ENCODE data around the gene PPFIA1.

Gene PPFIA1

GRCh38 chr11:70299636-70300035 lies 29.1 kb downstream of the PPFIA1 start:
- TF ChIP-seq FOXM1 (IDR thresholded peaks at IDR 0.05; ENCODE audit: borderline replicate concordance, low read depth) = no peak
- no peak for TF ChIP-seq TCF12 (IDR thresholded peaks at IDR 0.05; ENCODE audit: low read depth)
- no peak for TF ChIP-seq TEAD4 (IDR thresholded peaks at IDR 0.05)
- TF ChIP-seq EP300 (IDR thresholded peaks at IDR 0.05; ENCODE audit: borderline replicate concordance) = no peak
- no peak for TF ChIP-seq USF1 (IDR thresholded peaks at IDR 0.05)
- no peak for TF ChIP-seq CREB1 (IDR thresholded peaks at IDR 0.05; ENCODE audit: low read depth)
- TF ChIP-seq YY1 (IDR thresholded peaks at IDR 0.05; ENCODE audit: low read depth) = no peak
- no peak for TF ChIP-seq CEBPB (IDR thresholded peaks at IDR 0.05)
- no peak for TF ChIP-seq ZBTB7A (IDR thresholded peaks at IDR 0.05; ENCODE audit: low read depth)
- TF ChIP-seq, protein P1, sequence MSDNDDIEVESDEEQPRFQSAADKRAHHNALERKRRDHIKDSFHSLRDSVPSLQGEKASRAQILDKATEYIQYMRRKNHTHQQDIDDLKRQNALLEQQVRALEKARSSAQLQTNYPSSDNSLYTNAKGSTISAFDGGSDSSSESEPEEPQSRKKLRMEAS (IDR thresholded peaks at IDR 0.05) = no peak

DNA sequence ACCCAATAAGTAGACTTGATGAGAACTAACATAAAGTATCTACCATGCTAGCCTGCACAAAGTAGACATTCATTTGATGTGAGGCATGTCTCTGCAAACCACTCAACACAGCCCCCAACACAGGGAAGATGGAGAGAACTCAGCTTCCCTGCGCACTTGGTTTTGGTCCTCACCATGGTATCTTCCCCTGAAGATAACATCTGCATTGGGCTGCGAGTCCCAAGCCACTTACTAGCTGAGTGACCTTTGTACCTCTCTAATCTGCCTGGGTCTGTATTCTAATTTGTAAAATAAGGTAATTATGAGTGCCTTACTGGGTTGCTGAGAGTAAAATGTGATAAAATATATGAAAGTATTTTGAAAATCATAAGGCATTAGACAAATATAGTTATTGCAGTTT lies 30.7 kb downstream of the PPFIA1 start:
- TF ChIP-seq NFIC (IDR thresholded peaks at IDR 0.05) = no peak
- TF ChIP-seq FOXM1 (IDR thresholded peaks at IDR 0.05; ENCODE audit: borderline replicate concordance, low read depth) = no peak
- no peak for TF ChIP-seq USF1 (IDR thresholded peaks at IDR 0.05)

GRCh38 chr11:70301721-70302418 lies 31.4 kb downstream of the PPFIA1 start:
- TF ChIP-seq TEAD4 (IDR thresholded peaks at IDR 0.05) = no peak
- no peak for TF ChIP-seq CREB1 (IDR thresholded peaks at IDR 0.05; ENCODE audit: low read depth)
- TF ChIP-seq TCF12 (IDR thresholded peaks at IDR 0.05; ENCODE audit: low read depth) = no peak
- no peak for TF ChIP-seq TAF1 (IDR thresholded peaks at IDR 0.05; ENCODE audit: low read depth)
- TF ChIP-seq EP300 (IDR thresholded peaks at IDR 0.05; ENCODE audit: borderline replicate concordance) = no peak
- no peak for TF ChIP-seq FOXM1 (IDR thresholded peaks at IDR 0.05; ENCODE audit: borderline replicate concordance, low read depth)
- no peak for TF ChIP-seq NFIC (IDR thresholded peaks at IDR 0.05)
- no peak for TF ChIP-seq YY1 (IDR thresholded peaks at IDR 0.05; ENCODE audit: low read depth)
- no peak for TF ChIP-seq CEBPB (IDR thresholded peaks at IDR 0.05)
- no peak for TF ChIP-seq ZBTB7A (IDR thresholded peaks at IDR 0.05; ENCODE audit: low read depth)
- TF ChIP-seq, protein P1 (IDR thresholded peaks at IDR 0.05) = no peak
- no peak for TF ChIP-seq RAD21 (IDR thresholded peaks at IDR 0.05; ENCODE audit: low read depth)
- no peak for TF ChIP-seq REST (IDR thresholded peaks at IDR 0.05; ENCODE audit: low read depth)
- no peak for TF ChIP-seq EGR1 (IDR thresholded peaks at IDR 0.05)
- TF ChIP-seq USF1 (IDR thresholded peaks at IDR 0.05) = no peak

DNA sequence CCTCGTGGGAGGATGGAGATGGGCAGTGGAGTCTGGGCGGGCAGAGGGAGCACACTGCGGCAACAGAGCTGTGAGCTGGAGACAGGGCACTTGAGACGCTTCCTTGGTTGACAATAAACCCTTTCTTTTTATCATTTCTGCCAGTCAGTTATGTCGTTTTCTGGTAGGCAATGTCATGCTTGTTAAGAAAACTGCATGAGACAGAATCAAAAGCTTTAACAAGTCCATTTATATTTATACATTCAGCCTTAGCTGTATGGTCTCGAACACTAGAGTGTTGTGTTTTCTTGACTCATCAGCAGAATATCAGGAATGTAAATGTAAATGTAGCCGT lies 31.9 kb downstream of the PPFIA1 start:
- no peak for TF ChIP-seq REST (IDR thresholded peaks at IDR 0.05; ENCODE audit: low read depth)
- no peak for TF ChIP-seq RAD21 (IDR thresholded peaks at IDR 0.05; ENCODE audit: low read depth)
- TF ChIP-seq CREB1 (IDR thresholded peaks at IDR 0.05; ENCODE audit: low read depth) = no peak
- TF ChIP-seq TAF1 (IDR thresholded peaks at IDR 0.05; ENCODE audit: low read depth) = no peak
- TF ChIP-seq YY1 (IDR thresholded peaks at IDR 0.05; ENCODE audit: low read depth) = no peak
- TF ChIP-seq TCF12 (IDR thresholded peaks at IDR 0.05; ENCODE audit: low read depth) = no peak
- no peak for TF ChIP-seq FOXM1 (IDR thresholded peaks at IDR 0.05; ENCODE audit: borderline replicate concordance, low read depth)
- no peak for TF ChIP-seq TEAD4 (IDR thresholded peaks at IDR 0.05)
- TF ChIP-seq CEBPB (IDR thresholded peaks at IDR 0.05) = no peak
- TF ChIP-seq NFIC (IDR thresholded peaks at IDR 0.05) = no peak
- no peak for TF ChIP-seq USF1 (IDR thresholded peaks at IDR 0.05)
- TF ChIP-seq, protein P1 (IDR thresholded peaks at IDR 0.05) = no peak
- TF ChIP-seq EP300 (IDR thresholded peaks at IDR 0.05; ENCODE audit: borderline replicate concordance) = no peak
- no peak for TF ChIP-seq EGR1 (IDR thresholded peaks at IDR 0.05)
- no peak for TF ChIP-seq ZBTB7A (IDR thresholded peaks at IDR 0.05; ENCODE audit: low read depth)

DNA sequence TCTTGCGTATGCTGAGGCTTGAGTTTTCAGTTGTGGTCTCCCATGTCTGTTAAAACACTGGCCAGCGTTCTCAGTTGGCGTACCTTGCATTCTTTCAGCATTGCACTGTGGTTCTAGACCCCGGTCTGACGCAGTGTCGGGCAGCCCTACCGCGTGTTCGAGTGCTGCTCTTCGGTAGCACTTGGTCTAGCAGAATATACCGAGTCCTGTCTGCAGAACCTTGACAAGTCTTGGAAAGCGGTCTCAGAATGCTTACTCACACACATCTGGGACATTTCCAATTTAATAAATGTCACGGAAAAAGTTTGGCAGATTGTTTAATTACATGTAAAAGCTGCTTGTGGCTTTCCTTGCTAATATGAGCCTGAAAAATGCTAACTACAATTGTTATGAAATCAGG lies 32.6 kb downstream of the PPFIA1 start:
- TF ChIP-seq RAD21 (IDR thresholded peaks at IDR 0.05; ENCODE audit: low read depth) = no peak
- no peak for TF ChIP-seq USF1 (IDR thresholded peaks at IDR 0.05)
- TF ChIP-seq FOXM1 (IDR thresholded peaks at IDR 0.05; ENCODE audit: borderline replicate concordance, low read depth) = no peak
- no peak for TF ChIP-seq CEBPB (IDR thresholded peaks at IDR 0.05)
- TF ChIP-seq TEAD4 (IDR thresholded peaks at IDR 0.05) = no peak
- no peak for TF ChIP-seq YY1 (IDR thresholded peaks at IDR 0.05; ENCODE audit: low read depth)
- no peak for TF ChIP-seq ZBTB7A (IDR thresholded peaks at IDR 0.05; ENCODE audit: low read depth)
